ENCODE data around the gene ZAP70. TPM values are rescaled to one million over a fixed set of nuclear protein-coding genes. Genes with fewer than 3 reads are reported as not detected.

The ZAP70 gene
- total RNA-seq, 1 experiment from 2014 or later = 2.5 TPM

GRCh38 chr2:97779141-97779540, 65.8 kb downstream of the ZAP70 start:
- Histone ChIP-seq H3K36me3 (replicated peaks; ENCODE audit: control insufficient read depth, insufficient read depth, low read length) (peaks cover 3% of the 10 kb centered on the region; the same call in 1 of the 2 replicates), H3K27me3 (ENCODE audit: control insufficient read depth, insufficient read depth, low read length) (no peaks in the 10 kb centered on the region), H3K4me3 (ENCODE audit: insufficient read depth, low read depth, low read length) (no peak overlapping the region)
- DNase-seq = no peak

- no peak overlapping the region for H3K4me3 ChIP-seq (ENCODE audit: insufficient read depth, low read depth, low read length)
- DNase-seq = no peak
- H3K27me3 ChIP-seq (ENCODE audit: control insufficient read depth, insufficient read depth, low read length) = no peaks in the 10 kb centered on the region
- no peaks in the 10 kb centered on the region for H3K36me3 ChIP-seq (replicated peaks; ENCODE audit: control insufficient read depth, insufficient read depth, low read length)
These were observed 68.6 kb downstream of the ZAP70 start for GRCh38 chr2:97781981-97782380.

DNA sequence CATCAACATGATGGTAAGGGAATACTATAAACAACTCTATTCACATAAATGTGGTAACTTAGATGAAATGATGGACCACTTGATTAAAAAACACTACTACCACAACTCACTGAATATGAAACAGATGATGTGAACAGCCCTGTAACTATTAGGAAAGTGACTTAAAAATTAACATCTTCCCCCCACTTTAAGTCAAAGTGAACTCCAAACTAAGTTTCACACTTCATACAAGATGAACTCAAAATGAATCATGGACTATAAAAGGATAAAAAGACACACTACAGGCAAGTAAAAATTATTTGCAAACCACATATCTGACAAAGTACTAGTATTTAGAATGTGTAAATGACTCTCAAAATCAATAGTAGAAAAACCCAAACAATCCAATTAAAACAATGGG, 71.6 kb downstream of the ZAP70 start:
- Histone ChIP-seq H3K4me3 (ENCODE audit: insufficient read depth, low read depth, low read length) (no peak overlapping the region), H3K36me3 (replicated peaks; ENCODE audit: control insufficient read depth, insufficient read depth, low read length) (no peaks in the 10 kb centered on the region), H3K27me3 (ENCODE audit: control insufficient read depth, insufficient read depth, low read length) (no peaks in the 10 kb centered on the region)
- DNase-seq = no peak

DNA sequence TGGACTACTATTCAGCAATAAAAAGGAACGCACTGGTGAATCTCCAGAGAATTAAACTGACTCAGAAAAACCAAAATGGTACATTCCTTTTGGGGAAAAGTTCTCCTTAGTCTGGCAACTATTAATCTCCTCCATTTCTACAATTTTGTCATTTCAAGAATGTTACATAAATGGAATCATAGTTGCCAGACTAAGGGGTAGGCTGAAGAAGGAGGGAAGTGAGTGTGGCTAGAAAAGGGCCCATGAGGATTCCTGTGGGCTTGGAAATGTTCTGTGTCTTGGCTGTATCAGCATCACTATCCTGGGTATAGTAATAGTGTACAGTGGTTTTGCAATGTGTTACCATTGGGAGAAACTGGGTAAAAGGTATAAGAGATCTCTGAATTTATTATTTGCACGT, 72.4 kb downstream of the ZAP70 start:
- no peaks in the 10 kb centered on the region for H3K36me3 ChIP-seq (replicated peaks; ENCODE audit: control insufficient read depth, insufficient read depth, low read length)
- no peaks in the 10 kb centered on the region for H3K27me3 ChIP-seq (ENCODE audit: control insufficient read depth, insufficient read depth, low read length)
- no peak overlapping the region for H3K4me3 ChIP-seq (ENCODE audit: insufficient read depth, low read depth, low read length)
- DNase-seq = no peak

- H3K27me3 ChIP-seq (ENCODE audit: control insufficient read depth, insufficient read depth, low read length) = no peaks in the 10 kb centered on the region
- H3K36me3 ChIP-seq (replicated peaks; ENCODE audit: control insufficient read depth, insufficient read depth, low read length) = no peaks in the 10 kb centered on the region; the same call in 1 of the 2 replicates
- DNase-seq = no peak
- H3K4me3 ChIP-seq (ENCODE audit: insufficient read depth, low read depth, low read length) = no peak overlapping the region
These were observed 75.7 kb downstream of the ZAP70 start for GRCh38 chr2:97788986-97789644.

Other genes starting within 250 kb of the ZAP70 start
- 3.0 and 6.1 TPM in 2 replicates for gene ANKRD36B, start 123.7 kb upstream of the ZAP70 start, total RNA-seq (2014; rRNA removed; shearing (Covaris generic))
- 312 and 347 TPM in 2 replicates for gene COX5B, start 67.5 kb upstream of the ZAP70 start, total RNA-seq (2014; rRNA removed; shearing (Covaris generic))
- 49.7 and 58.3 TPM in 2 replicates for gene ACTR1B, start 49.5 kb upstream of the ZAP70 start, total RNA-seq (2014; rRNA removed; shearing (Covaris generic))
- gene C2orf92, start 43.9 kb upstream of the ZAP70 start, total RNA-seq (2014; rRNA removed; shearing (Covaris generic)) = 2.5 and 4.2 TPM in 2 replicates

Data from H7 (cell line).